HEK293 (cell line): ENCODE measurements around the gene RASA2.

Experiments used
- CTCF ChIP-seq: fragments of 450-650 bp; formaldehyde crosslinking; IDR thresholded peaks from 2 replicates; pipeline ENCODE4 v1.5.1; 2016; ENCODE audit warnings: missing biosample characterization, missing genetic modification characterization
- OVOL3 ChIP-seq: fragments of 450-650 bp; formaldehyde crosslinking; IDR thresholded peaks from 2 replicates; pipeline ENCODE4 v1.5.1; 2016; ENCODE audit warnings: missing biosample characterization, missing genetic modification characterization
- PRDM10 ChIP-seq: fragments of 450-650 bp; formaldehyde crosslinking; IDR thresholded peaks from 2 replicates; pipeline ENCODE4 v1.5.1; 2016; ENCODE audit warnings: missing biosample characterization, missing genetic modification characterization
- SP3 ChIP-seq: fragments of 450-650 bp; formaldehyde crosslinking; IDR thresholded peaks from 2 replicates; pipeline ENCODE4 v1.5.1; 2016; ENCODE audit warnings: missing biosample characterization, missing genetic modification characterization
- ZBTB17 ChIP-seq: fragments of 450-650 bp; formaldehyde crosslinking; IDR thresholded peaks from 2 replicates; pipeline ENCODE4 v1.5.1; 2016; ENCODE audit warnings: missing biosample characterization, missing genetic modification characterization
- ZBTB44 ChIP-seq: fragments of 450-650 bp; IDR thresholded peaks from 2 replicates; pipeline ENCODE4 v1.5.1; 2018; ENCODE audit warnings: missing biosample characterization, mild to moderate bottlenecking, missing genetic modification characterization
- ZFHX2 ChIP-seq: fragments of 450-650 bp; formaldehyde crosslinking; conservative IDR thresholded peaks from 2 replicates; pipeline ENCODE4 v1.5.1; 2016; ENCODE audit warnings: missing biosample characterization, missing genetic modification characterization
- ZFP41 ChIP-seq: fragments of 450-650 bp; formaldehyde crosslinking; IDR thresholded peaks from 2 replicates; pipeline ENCODE4 v1.5.1; 2016; ENCODE audit warnings: missing biosample characterization, missing genetic modification characterization, borderline replicate concordance
- ZNF138 ChIP-seq: fragments of 450-650 bp; formaldehyde crosslinking; IDR thresholded peaks from 2 replicates; pipeline ENCODE4 v1.5.1; 2016; ENCODE audit warnings: missing biosample characterization, missing genetic modification characterization, borderline replicate concordance
- ZNF169 ChIP-seq: fragments of 450-650 bp; formaldehyde crosslinking; IDR thresholded peaks from 2 replicates; pipeline ENCODE4 v1.5.1; 2016; ENCODE audit warnings: missing biosample characterization, missing genetic modification characterization
- ZNF174 ChIP-seq: fragments of 450-650 bp; formaldehyde crosslinking; IDR thresholded peaks from 2 replicates; pipeline ENCODE4 v1.5.0; 2017; ENCODE audit warnings: missing biosample characterization, mild to moderate bottlenecking, missing genetic modification characterization
- ZNF2 ChIP-seq: fragments of 450-650 bp; formaldehyde crosslinking; IDR thresholded peaks from 2 replicates; pipeline ENCODE4 v1.5.1; 2016; ENCODE audit warnings: missing biosample characterization, missing genetic modification characterization
- ZNF211 ChIP-seq: fragments of 450-650 bp; formaldehyde crosslinking; IDR thresholded peaks from 2 replicates; pipeline ENCODE4 v1.5.1; 2016; ENCODE audit warnings: low read depth, missing biosample characterization, missing genetic modification characterization
- ZNF266 ChIP-seq: fragments of 450-650 bp; formaldehyde crosslinking; IDR thresholded peaks from 2 replicates; pipeline ENCODE4 v1.5.1; 2016; ENCODE audit warnings: missing biosample characterization, missing genetic modification characterization, low read depth
- ZNF292 ChIP-seq: fragments of 450-650 bp; formaldehyde crosslinking; IDR thresholded peaks from 2 replicates; pipeline ENCODE4 v1.5.1; 2016; ENCODE audit warnings: low read depth, missing biosample characterization, missing genetic modification characterization, borderline replicate concordance
- ZNF341 ChIP-seq: fragments of 450-650 bp; formaldehyde crosslinking; IDR thresholded peaks from 2 replicates; pipeline ENCODE4; 2016; ENCODE audit warnings: low read depth, missing biosample characterization, missing genetic modification characterization
- ZNF350 ChIP-seq: fragments of 450-650 bp; formaldehyde crosslinking; IDR thresholded peaks from 2 replicates; pipeline ENCODE4 v1.5.0; 2017; ENCODE audit warnings: missing biosample characterization, mild to moderate bottlenecking, missing genetic modification characterization
- ZNF394 ChIP-seq: fragments of 450-650 bp; formaldehyde crosslinking; IDR thresholded peaks from 2 replicates; pipeline ENCODE4 v1.5.1; 2016; ENCODE audit warnings: missing biosample characterization, missing genetic modification characterization, mild to moderate bottlenecking, moderate library complexity, borderline replicate concordance
- ZNF510 ChIP-seq: fragments of 450-650 bp; formaldehyde crosslinking; IDR thresholded peaks from 2 replicates; pipeline ENCODE4 v1.5.1; 2018; ENCODE audit warnings: mild to moderate bottlenecking, missing genetic modification characterization, missing biosample characterization; ENCODE audit not compliant: insufficient replicate concordance
- ZNF518A ChIP-seq: fragments of 450-650 bp; formaldehyde crosslinking; conservative IDR thresholded peaks from 2 replicates; pipeline ENCODE4 v1.5.1; 2016; ENCODE audit warnings: low read depth, missing biosample characterization, missing genetic modification characterization
- ZNF530 ChIP-seq: fragments of 450-650 bp; formaldehyde crosslinking; IDR thresholded peaks from 2 replicates; pipeline ENCODE4 v1.5.1; 2016; ENCODE audit warnings: low read depth, missing biosample characterization, missing genetic modification characterization
- ZNF600 ChIP-seq: fragments of 450-650 bp; formaldehyde crosslinking; IDR thresholded peaks from 2 replicates; pipeline ENCODE4 v1.5.1; 2016; ENCODE audit warnings: missing biosample characterization, missing genetic modification characterization
- ZNF623 ChIP-seq: fragments of 450-650 bp; formaldehyde crosslinking; IDR thresholded peaks from 2 replicates; pipeline ENCODE4 v1.5.1; 2016; ENCODE audit warnings: missing biosample characterization, missing genetic modification characterization
- ZNF629 ChIP-seq: fragments of 450-650 bp; formaldehyde crosslinking; IDR thresholded peaks from 2 replicates; pipeline ENCODE4 v1.5.1; 2017; ENCODE audit warnings: missing biosample characterization, missing genetic modification characterization
- ZNF664 ChIP-seq: fragments of 450-650 bp; formaldehyde crosslinking; IDR thresholded peaks from 2 replicates; pipeline ENCODE4 v1.5.1; 2016; ENCODE audit warnings: missing biosample characterization, missing genetic modification characterization
- ZNF704 ChIP-seq: fragments of 450-650 bp; formaldehyde crosslinking; IDR thresholded peaks from 2 replicates; pipeline ENCODE4 v1.5.1; 2016; ENCODE audit warnings: missing biosample characterization, missing genetic modification characterization

Gene RASA2

GRCh38 chr3:141487521-141488252, 860 bp downstream of the RASA2 start (continued):
- TF ChIP-seq ZBTB44 (tag by site-specific recombination) (no peak), ZNF169 (tag by site-specific recombination) (no peak), ZNF2 (tag by site-specific recombination) (no peak), ZNF211 (tag by site-specific recombination) (no peak), OVOL3 (tag by site-specific recombination) (no peak), ZNF704 (no peak), ZNF292 (tag by site-specific recombination) (no peak), ZNF623 (no peak), ZNF600 (tag by site-specific recombination) (peak; percentile 66; the same call in 1 of the 2 replicates), ZNF530 (tag by site-specific recombination) (no peak), ZNF174 (tag by site-specific recombination) (no peak), ZNF394 (tag by site-specific recombination) (peak; percentile 19; the same call in 1 of the 2 replicates), ZNF138 (tag by site-specific recombination) (no peak), ZBTB17 (tag by site-specific recombination) (peak; percentile 81), ZFHX2 (tag by site-specific recombination) (peak; percentile 3), ZNF341 (tag by site-specific recombination) (peak; percentile 71), ZNF518A (tag by site-specific recombination) (no peak), ZNF266 (tag by site-specific recombination) (no peak), ZNF350 (no peak), SP3 (tag by site-specific recombination) (peak; percentile 75), ZFP41 (no peak), CTCF (tag by site-specific recombination) (peak; percentile 41; the same call in 1 of the 2 replicates), ZNF510 (no peak), ZNF629 (tag by site-specific recombination) (peak; percentile 57; the same call in 1 of the 2 replicates), ZNF664 (no peak), PRDM10 (peak; percentile 54)
